Measurements from ENCODE around the gene ZNF581. TPM values are rescaled to one million over a fixed set of nuclear protein-coding genes. Genes with fewer than 3 reads are reported as not detected.
A peak's percentile ranks its signal among the peaks of the same experiment; 100 is the strongest.

Gene ZNF581
- total RNA-seq, 1 donor from 2014 or later: 46.5 TPM

- no peak for TF ChIP-seq CTCF (IDR thresholded peaks at IDR 0.05)
- ChIA-PET POLR2A (interaction anchor here (0.5 to 1.3 kb wide), 2 partner anchors 19 to 75 kb away, joined by 3 to 4 read pairs; partner anchors contain the start of gene ZNF579), CTCF (no interaction called here)
- H3K9me3 Mint-ChIP-seq: no peaks in the 10 kb centered on the region
- peak overlapping the region; percentile 95 for H3K4me3 Mint-ChIP-seq
- intact Hi-C loops (cut with micrococcal nuclease): loop anchor here (1.0 to 2.0 kb wide), 4 partner anchors 20 to 1455 kb away; partner anchors contain the start of genes EPN1, RPS9, ZNF579 and ZNF787
- H3K36me3 Mint-ChIP-seq (ENCODE audit: low read depth): peaks cover 62% of the 10 kb centered on the region
- peak overlapping the region; percentile 98 for H3K27ac Mint-ChIP-seq
- DNase-seq (no peak), ATAC-seq (ENCODE audit: low read depth) (no peak)
- H3K4me1 Mint-ChIP-seq: peaks cover 51% of the 10 kb centered on the region
- no peaks in the 10 kb centered on the region for H3K27me3 Mint-ChIP-seq
Measured at GRCh38 chr19:55655648-55656040, 12.2 kb downstream of the ZNF581 start.

GRCh38 chr19:55656552-55656951 lies 13.1 kb downstream of the ZNF581 start:
- peak overlapping the region; percentile 98 for H3K27ac Mint-ChIP-seq
- intact Hi-C loops (cut with micrococcal nuclease): no loop called here
- peaks cover 65% of the 10 kb centered on the region for H3K36me3 Mint-ChIP-seq (ENCODE audit: low read depth)
- H3K9me3 Mint-ChIP-seq: no peaks in the 10 kb centered on the region
- no peak for ATAC-seq (ENCODE audit: low read depth)
- DNase-seq: no peak
- no peaks in the 10 kb centered on the region for H3K27me3 Mint-ChIP-seq
- TF ChIP-seq CTCF (IDR thresholded peaks at IDR 0.05): no peak
- H3K4me1 Mint-ChIP-seq: peaks cover 51% of the 10 kb centered on the region
- ChIA-PET CTCF (interaction anchor here (0.9 to 1.3 kb wide), 3 partner anchors 15 to 153 kb away, joined by 3 to 7 read pairs (median 4); no protein-coding TSS in a partner anchor), POLR2A (interaction anchor here (0.6 to 1.8 kb wide), 5 partner anchors 11 to 57 kb away, joined by 3 to 5 read pairs (median 3); partner anchors contain the start of genes FIZ1 and ZNF524)
- H3K4me3 Mint-ChIP-seq: peak overlapping the region; percentile 95

- H3K9me3 Mint-ChIP-seq: no peaks in the 10 kb centered on the region
- POLR2A ChIA-PET: interaction anchor here (0.6 to 1.8 kb wide), 5 partner anchors 10 to 57 kb away, joined by 3 to 5 read pairs (median 3); partner anchors contain the start of genes FIZ1 and ZNF524
- H3K36me3 Mint-ChIP-seq (ENCODE audit: low read depth): peaks cover 65% of the 10 kb centered on the region
- ATAC-seq (ENCODE audit: low read depth): no peak
- peak overlapping the region; percentile 95 for H3K4me3 Mint-ChIP-seq
- CTCF ChIA-PET: interaction anchor here (0.9 to 1.3 kb wide), 3 partner anchors 14 to 152 kb away, joined by 3 to 7 read pairs (median 4); no protein-coding TSS in a partner anchor
- peaks cover 49% of the 10 kb centered on the region for H3K4me1 Mint-ChIP-seq
- no peaks in the 10 kb centered on the region for H3K27me3 Mint-ChIP-seq
- peak overlapping the region; percentile 30 for H3K27ac Mint-ChIP-seq
- intact Hi-C loops (cut with micrococcal nuclease): no loop called here
- TF ChIP-seq CTCF (IDR thresholded peaks at IDR 0.05): no peak
- no peak for DNase-seq
Measured at GRCh38 chr19:55656988-55657747, 13.7 kb downstream of the ZNF581 start.

- Mint-ChIP-seq H3K27me3 (no peaks in the 10 kb centered on the region), H3K4me1 (peaks cover 51% of the 10 kb centered on the region), H3K9me3 (no peaks in the 10 kb centered on the region), H3K27ac (no peak overlapping the region), H3K4me3 (no peak overlapping the region), H3K36me3 (ENCODE audit: low read depth) (peaks cover 76% of the 10 kb centered on the region)
- DNase-seq (no peak), ATAC-seq (ENCODE audit: low read depth) (no peak)
- ChIA-PET POLR2A (interaction anchor here (0.6 kb wide), 1 partner anchor 8 kb away, joined by 6 read pairs; no protein-coding TSS in a partner anchor), CTCF (no interaction called here)
- intact Hi-C loops (cut with micrococcal nuclease): no loop called here
- TF ChIP-seq CTCF (IDR thresholded peaks at IDR 0.05): no peak
Measured at GRCh38 chr19:55658846-55659459, 15.5 kb downstream of the ZNF581 start.

- no peaks in the 10 kb centered on the region for H3K27me3 Mint-ChIP-seq
- intact Hi-C loops (cut with micrococcal nuclease): no loop called here
Measured at GRCh38 chr19:55659822-55660221, 16.4 kb downstream of the ZNF581 start.

More at GRCh38 chr19:55659822-55660221, 16.4 kb downstream of the ZNF581 start:
- Mint-ChIP-seq H3K36me3 (ENCODE audit: low read depth) (peaks cover 78% of the 10 kb centered on the region), H3K9me3 (no peaks in the 10 kb centered on the region), H3K27ac (peak overlapping the region; percentile 47), H3K4me1 (peaks cover 51% of the 10 kb centered on the region), H3K4me3 (peak overlapping the region; percentile 59)
- ATAC-seq (ENCODE audit: low read depth) (no peak), DNase-seq (no peak)
- ChIA-PET POLR2A (interaction anchor here (0.6 kb wide), 1 partner anchor 14 kb away, joined by 5 read pairs; no protein-coding TSS in a partner anchor), CTCF (no interaction called here)
- no peak for TF ChIP-seq CTCF (IDR thresholded peaks at IDR 0.05)
